SK-N-SH (cell line): Measurements from ENCODE around the gene MLLT10. TPM values are rescaled to one million over a fixed set of nuclear protein-coding genes. Genes with fewer than 3 reads are reported as not detected.

Source experiments
- CTCF ChIA-PET: fragments of 300-600, 350-600 bp; formaldehyde crosslinking; extraction: SDS; loops from one replicate; lab custom pipeline; 2021; lab: Yijun Ruan, JAX
- POLR2A ChIA-PET: fragments of 350-600 bp; sonication (Branson Sonifier 250); formaldehyde crosslinking; extraction: SDS; loops from one replicate; lab custom pipeline; 2020; ENCODE audit warnings: antibody characterized with exemption, inconsistent platforms; lab: Yijun Ruan, JAX
- DNase-seq: peaks from one replicate; pipeline ENCODE4 v3.0.0; 2012
- H2AFZ ChIP-seq: fragments of 200-600 bp; sonication (generic); 2 replicates; pipeline ENCODE4 v1.8.1; 2016; ENCODE audit warnings: antibody characterized with exemption, mild to moderate bottlenecking, low read depth
- H3F3A ChIP-seq: fragments of 200-600 bp; sonication (generic); replicated peaks from 2 replicates; pipeline ENCODE3; 2016; ENCODE audit warnings: antibody characterized with exemption, mild to moderate bottlenecking; ENCODE audit not compliant: insufficient read depth
- H3K27ac ChIP-seq, 2 experiments: fragments of 200-500 bp in 1 of 2; fragments of 200-600 bp in 1 of 2; sonication (Bioruptor generic) in 1 of 2; sonication (generic), shearing (Covaris generic) in 1 of 2; 2 replicates each; pipeline versions ENCODE4 v1.5.1 to v1.6.1; 2014 to 2016; ENCODE audit warnings: low read depth in 2 of 2, inconsistent platforms in 1 of 2, low read length in 1 of 2, mild to moderate bottlenecking in 1 of 2, mixed read lengths in 1 of 2
- H3K27me3 ChIP-seq: fragments of 200-600 bp; sonication (generic), shearing (Covaris generic); 2 replicates; pipeline ENCODE4 v1.6.1; 2016; ENCODE audit warnings: mixed run types; ENCODE audit not compliant: insufficient read depth
- H3K36me3 ChIP-seq, 2 experiments: fragments of 200-500 bp in 1 of 2; fragments of 200-600 bp in 1 of 2; sonication (Bioruptor generic) in 1 of 2; sonication (generic) in 1 of 2; replicated peaks in 1 of 2; 2 replicates each; pipeline versions ENCODE3 to v1.5.1; 2014 to 2016; ENCODE audit warnings: low read length in 1 of 2, mild to moderate bottlenecking in 1 of 2; ENCODE audit not compliant: insufficient read depth in 2 of 2, control insufficient read depth in 1 of 2
- H3K4me1 ChIP-seq, 2 experiments: fragments of 200-500 bp in 1 of 2; fragments of 200-600 bp in 1 of 2; sonication (Bioruptor generic) in 1 of 2; sonication (generic), shearing (Covaris generic) in 1 of 2; 2 replicates each; pipeline versions ENCODE4 v1.5.1 to v1.6.1; 2014 to 2016; ENCODE audit warnings: low read depth in 1 of 2, low read length in 1 of 2, mixed run types in 1 of 2; ENCODE audit not compliant: insufficient read depth in 2 of 2, control insufficient read depth in 1 of 2
- H3K4me2 ChIP-seq: fragments of 200-600 bp; sonication (generic), shearing (Covaris generic); 2 replicates; pipeline ENCODE4 v1.6.1; 2017; ENCODE audit warnings: mixed run types
- H3K4me3 ChIP-seq, 2 experiments: fragments of 200-500 bp in 1 of 2; fragments of 200-600 bp in 1 of 2; sonication (Bioruptor generic) in 1 of 2; sonication (generic), shearing (Covaris generic) in 1 of 2; 2 replicates each; pipeline versions ENCODE4 v1.5.1 to v1.8.1; 2014 to 2016; ENCODE audit warnings: low read depth in 2 of 2, inconsistent platforms in 1 of 2, low read length in 1 of 2, mild to moderate bottlenecking in 1 of 2, mixed read lengths in 1 of 2, moderate library complexity in 1 of 2
- H3K79me2 ChIP-seq: fragments of 200-600 bp; sonication (generic); 2 replicates; pipeline ENCODE4 v1.8.1; 2017; ENCODE audit warnings: mild to moderate bottlenecking; ENCODE audit not compliant: insufficient read depth
- H3K9ac ChIP-seq: fragments of 200-600 bp; sonication (generic); 2 replicates; pipeline ENCODE4 v1.6.1; 2017; ENCODE audit warnings: mixed run types
- H3K9me2 ChIP-seq: fragments of 200-600 bp; sonication (generic); 2 replicates; pipeline ENCODE4 v1.6.1; 2017; ENCODE audit warnings: mixed run types
- H3K9me3 ChIP-seq: fragments of 200-600 bp; sonication (generic); 2 replicates; pipeline ENCODE4 v1.6.1; 2017; ENCODE audit warnings: mixed run types, mild to moderate bottlenecking, moderate library complexity
- H4K20me1 ChIP-seq: fragments of 200-600 bp; sonication (generic); 2 replicates; pipeline ENCODE4 v1.6.1; 2017; ENCODE audit warnings: mild to moderate bottlenecking, mixed run types; ENCODE audit not compliant: insufficient read depth
- EP300 ChIP-seq, 2 experiments: IDR thresholded peaks; 2 replicates each; pipeline versions ENCODE4 v1.4.0 to v1.6.1; 2012; ENCODE audit warnings: borderline replicate concordance in 1 of 2, low read depth in 1 of 2, low read length in 1 of 2
- MEF2A ChIP-seq: IDR thresholded peaks from 2 replicates; pipeline ENCODE4 v1.4.0; 2012; ENCODE audit warnings: low read depth, borderline replicate concordance
- MXI1 ChIP-seq: IDR thresholded peaks from 2 replicates; pipeline ENCODE4 v1.6.1; 2012; ENCODE audit warnings: mild to moderate bottlenecking, low read depth, low read length, improper control_type of control experiment
- POLR2AphosphoS5 ChIP-seq: IDR thresholded peaks from 2 replicates; pipeline ENCODE4 v1.6.1; 2012; ENCODE audit warnings: low read depth, low read length
- RFX5 ChIP-seq: IDR thresholded peaks from 2 replicates; pipeline ENCODE4 v1.6.1; 2012; ENCODE audit warnings: mild to moderate bottlenecking, improper control_type of control experiment, low read length
- RXRA ChIP-seq: IDR thresholded peaks from 2 replicates; pipeline ENCODE4 v1.4.0; 2012; ENCODE audit warnings: low read depth, mild to moderate bottlenecking, borderline replicate concordance
- SMC3 ChIP-seq: IDR thresholded peaks from 2 replicates; pipeline ENCODE4 v1.6.1; 2012; ENCODE audit warnings: low read depth, low read length, improper control_type of control experiment
- TEAD4 ChIP-seq: IDR thresholded peaks from 2 replicates; pipeline ENCODE4 v1.4.0; 2012; ENCODE audit warnings: mild to moderate bottlenecking, borderline replicate concordance; ENCODE audit not compliant: insufficient read depth
- YY1 ChIP-seq: IDR thresholded peaks from 2 replicates; pipeline ENCODE4 v1.4.0; 2012; ENCODE audit warnings: low read depth, mild to moderate bottlenecking
- ZBTB33 ChIP-seq: IDR thresholded peaks from 2 replicates; pipeline ENCODE4 v1.4.0; 2012; ENCODE audit warnings: low read depth, borderline replicate concordance
- WGBS: methylation state at CpG from one replicate; pipeline ENCODE4 v1.1.6; 2017; ENCODE audit warnings: low lambda C conversion rate; 5-methylcytosine and 5-hydroxymethylcytosine counted together
- polyA plus RNA-seq, 3 experiments: library from polyadenylated mRNA; depleted of rRNA; stranded (reverse); fragments of >200 nt; gene quantifications; 2 replicates each; pipeline ENCODE4 v1.2.3, GENCODE V29; 2012
- TF ChIP-seq, protein P1 (sequence below): IDR thresholded peaks from 2 replicates; pipeline ENCODE4; 2012

MLLT10 gene
- polyA plus RNA-seq, 1 of the 3 experiments (the other 2 are of a cell fraction), result 26.0 TPM

- no peak overlapping the region for H3K4me2 ChIP-seq
- TF ChIP-seq YY1, result no peak
- TF ChIP-seq SMC3, result no peak
- no peak for TF ChIP-seq ZBTB33
- TF ChIP-seq MEF2A, result no peak
- no peak for TF ChIP-seq TEAD4
- TF ChIP-seq, protein P1, sequence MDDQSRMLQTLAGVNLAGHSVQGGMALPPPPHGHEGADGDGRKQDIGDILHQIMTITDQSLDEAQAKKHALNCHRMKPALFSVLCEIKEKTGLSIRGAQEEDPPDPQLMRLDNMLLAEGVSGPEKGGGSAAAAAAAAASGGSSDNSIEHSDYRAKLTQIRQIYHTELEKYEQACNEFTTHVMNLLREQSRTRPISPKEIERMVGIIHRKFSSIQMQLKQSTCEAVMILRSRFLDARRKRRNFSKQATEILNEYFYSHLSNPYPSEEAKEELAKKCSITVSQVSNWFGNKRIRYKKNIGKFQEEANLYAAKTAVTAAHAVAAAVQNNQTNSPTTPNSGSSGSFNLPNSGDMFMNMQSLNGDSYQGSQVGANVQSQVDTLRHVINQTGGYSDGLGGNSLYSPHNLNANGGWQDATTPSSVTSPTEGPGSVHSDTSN, result no peak
- TF ChIP-seq POLR2AphosphoS5, result no peak
- TF ChIP-seq RFX5, result no peak
- no peak for TF ChIP-seq EP300 (IDR thresholded peaks at IDR 0.05; ENCODE audit: borderline replicate concordance in 1 of 2, low read depth in 1 of 2, low read length in 1 of 2)
- TF ChIP-seq RXRA, result no peak
- TF ChIP-seq MXI1, result no peak
- H3K4me3 ChIP-seq, result no peak overlapping the region
- H4K20me1 ChIP-seq, result no peaks in the 10 kb centered on the region; the same call in 1 of the 2 replicates
- H3K27ac ChIP-seq, result no peak overlapping the region
- WGBS, result 83% methylated on average over 1 of the region's 1 CpG
- peaks cover 10% of the 10 kb centered on the region for H3F3A ChIP-seq
- POLR2A ChIA-PET, result no interaction called here
- H3K9me2 ChIP-seq, result no peaks in the 10 kb centered on the region
- no peak overlapping the region for H2AFZ ChIP-seq
- CTCF ChIA-PET, result no interaction called here
- H3K9me3 ChIP-seq, result no peaks in the 10 kb centered on the region
- peaks cover 59% of the 10 kb centered on the region for H3K79me2 ChIP-seq
- no peaks in the 10 kb centered on the region; a peak in 2 of 4 replicates for H3K4me1 ChIP-seq
- H3K9ac ChIP-seq, result no peak overlapping the region
- H3K27me3 ChIP-seq, result no peaks in the 10 kb centered on the region
- peaks cover 7 to 37% of the 10 kb centered on the region in 2 experiments for H3K36me3 ChIP-seq
- no peak for DNase-seq
These were observed 134.8 kb downstream of the MLLT10 start for GRCh38 chr10:21668831-21669230.

DNA sequence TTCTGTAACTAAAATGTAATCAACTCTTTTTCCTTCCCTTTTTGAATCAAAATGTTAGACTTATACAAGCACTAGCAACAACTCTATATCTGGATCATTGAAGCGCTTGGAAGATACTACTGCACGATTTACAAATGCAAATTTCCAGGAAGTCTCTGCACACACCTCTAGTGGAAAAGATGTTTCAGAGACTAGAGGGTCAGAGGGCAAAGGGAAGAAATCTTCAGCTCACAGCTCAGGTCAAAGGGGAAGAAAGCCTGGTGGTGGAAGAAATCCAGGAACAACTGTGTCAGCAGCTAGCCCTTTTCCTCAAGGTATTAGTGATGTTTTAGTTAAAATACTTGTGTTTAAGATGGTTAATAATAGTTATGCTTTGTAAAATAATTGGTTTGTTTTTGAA lies 136.4 kb downstream of the MLLT10 start:
- Histone ChIP-seq H3K27me3 (no peaks in the 10 kb centered on the region), H3K4me2 (no peak overlapping the region), H3K9ac (no peak overlapping the region), H3K9me2 (no peaks in the 10 kb centered on the region), H3K4me1 (no peaks in the 10 kb centered on the region; a peak in 2 of 4 replicates), H3K79me2 (peaks cover 47% of the 10 kb centered on the region), H3K9me3 (no peaks in the 10 kb centered on the region), H3K4me3 (no peak overlapping the region), H3K36me3 (peaks cover 15 to 47% of the 10 kb centered on the region in 2 experiments), H3K27ac (no peak overlapping the region), H4K20me1 (0 out of 2 replicates have a peak, but pooled peaks cover 1% of the 10 kb centered on the region), H2AFZ (no peak overlapping the region), H3F3A (peaks cover 15% of the 10 kb centered on the region)
- ChIA-PET CTCF (no interaction called here), POLR2A (no interaction called here)
- no peak for DNase-seq
- WGBS, result 95% methylated on average over 2 of the region's 2 CpGs
- TF ChIP-seq SMC3, result no peak
- TF ChIP-seq YY1, result no peak
